ENCODE results near the gene MAPK8.

Gene MAPK8

GRCh38 chr10:48450233-48450740 is 143.8 kb downstream of the MAPK8 start:
- peak; percentile 0 for DNase-seq (ENCODE audit: low spot score)

DNA sequence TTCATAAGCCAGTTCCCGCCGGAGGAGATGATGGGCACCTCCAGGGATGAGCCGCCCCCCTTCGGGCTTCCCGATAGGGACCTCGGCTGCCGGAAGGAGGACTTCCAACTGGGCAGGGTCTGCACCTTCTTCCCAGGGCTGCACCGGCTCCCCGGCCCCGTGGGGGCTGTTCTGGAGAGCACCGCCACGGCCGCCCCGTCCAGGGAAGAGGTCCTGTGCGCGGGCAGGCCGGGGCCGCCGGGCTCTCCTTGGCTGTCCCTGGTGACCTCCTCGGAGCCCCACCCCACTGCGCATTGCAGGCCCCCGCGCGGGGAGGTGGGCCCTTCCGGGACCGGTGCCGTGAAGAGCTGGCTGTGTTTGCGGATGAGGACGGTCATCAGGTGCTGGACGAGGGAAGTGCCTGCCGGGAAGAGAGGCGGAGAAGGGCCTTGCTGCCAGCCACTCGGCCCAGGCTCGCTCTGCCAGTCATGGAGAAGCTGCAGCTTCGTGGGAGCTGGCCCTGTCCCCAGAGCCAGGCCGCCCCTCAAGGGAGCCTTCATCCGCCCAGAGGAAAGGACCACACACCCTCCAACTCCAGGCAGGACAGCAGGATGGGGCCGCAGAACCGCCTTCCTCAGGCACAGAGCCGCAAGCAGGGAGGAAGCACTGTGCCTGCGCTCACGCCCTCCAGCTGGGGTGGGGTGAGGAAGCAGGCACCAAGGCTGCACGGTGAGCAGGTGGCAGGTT is 144.4 kb downstream of the MAPK8 start:
- DNase-seq (ENCODE audit: low spot score): peak; percentile 4

DNA sequence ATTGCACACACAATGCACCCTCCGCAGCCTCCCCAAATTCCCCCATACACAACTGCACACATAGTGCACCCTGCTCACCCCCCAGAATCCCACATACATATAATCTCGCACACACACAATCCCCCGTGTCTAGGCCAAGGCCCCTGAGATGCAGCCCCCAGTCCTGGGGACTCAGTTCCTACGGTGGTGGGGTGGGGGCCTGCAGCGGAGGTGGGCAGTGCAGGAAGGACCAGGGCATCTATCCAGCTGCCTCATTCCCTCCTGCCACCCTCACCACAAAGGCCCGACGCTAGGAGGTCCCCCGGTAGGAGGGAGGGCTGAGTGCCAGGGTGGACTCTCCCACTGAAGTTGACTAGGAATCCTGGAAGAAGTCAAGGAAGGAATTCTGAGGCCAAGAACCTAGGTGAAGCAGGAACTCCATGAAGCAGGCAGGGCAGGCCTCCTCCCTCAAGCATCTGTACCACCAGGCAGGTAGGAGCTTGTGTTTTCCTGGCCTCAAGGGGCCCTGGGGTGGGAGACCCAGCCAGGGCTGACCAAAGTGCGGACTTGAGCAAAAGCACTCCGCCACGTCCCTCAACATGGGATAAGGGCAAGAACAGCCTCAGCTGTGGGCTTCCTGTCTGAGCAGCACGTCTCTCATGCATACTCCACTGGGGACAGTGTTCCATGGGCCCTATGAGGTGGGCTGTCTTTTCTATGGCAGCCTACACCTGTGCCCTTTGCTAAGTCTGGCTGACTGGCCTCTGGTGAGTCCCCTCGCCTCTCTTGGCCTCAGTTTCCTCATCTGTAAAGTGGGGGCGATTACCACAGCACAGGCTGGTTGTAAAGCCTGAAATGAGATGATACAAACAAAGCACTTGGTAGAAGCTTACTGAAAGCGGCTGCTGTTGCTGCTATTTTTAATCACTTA is 145.7 kb downstream of the MAPK8 start:
- peak; percentile 3 for DNase-seq (ENCODE audit: low spot score)

GRCh38 chr10:48452879-48453412 is 146.5 kb downstream of the MAPK8 start:
- DNase-seq (ENCODE audit: low spot score): peak; percentile 2

DNA sequence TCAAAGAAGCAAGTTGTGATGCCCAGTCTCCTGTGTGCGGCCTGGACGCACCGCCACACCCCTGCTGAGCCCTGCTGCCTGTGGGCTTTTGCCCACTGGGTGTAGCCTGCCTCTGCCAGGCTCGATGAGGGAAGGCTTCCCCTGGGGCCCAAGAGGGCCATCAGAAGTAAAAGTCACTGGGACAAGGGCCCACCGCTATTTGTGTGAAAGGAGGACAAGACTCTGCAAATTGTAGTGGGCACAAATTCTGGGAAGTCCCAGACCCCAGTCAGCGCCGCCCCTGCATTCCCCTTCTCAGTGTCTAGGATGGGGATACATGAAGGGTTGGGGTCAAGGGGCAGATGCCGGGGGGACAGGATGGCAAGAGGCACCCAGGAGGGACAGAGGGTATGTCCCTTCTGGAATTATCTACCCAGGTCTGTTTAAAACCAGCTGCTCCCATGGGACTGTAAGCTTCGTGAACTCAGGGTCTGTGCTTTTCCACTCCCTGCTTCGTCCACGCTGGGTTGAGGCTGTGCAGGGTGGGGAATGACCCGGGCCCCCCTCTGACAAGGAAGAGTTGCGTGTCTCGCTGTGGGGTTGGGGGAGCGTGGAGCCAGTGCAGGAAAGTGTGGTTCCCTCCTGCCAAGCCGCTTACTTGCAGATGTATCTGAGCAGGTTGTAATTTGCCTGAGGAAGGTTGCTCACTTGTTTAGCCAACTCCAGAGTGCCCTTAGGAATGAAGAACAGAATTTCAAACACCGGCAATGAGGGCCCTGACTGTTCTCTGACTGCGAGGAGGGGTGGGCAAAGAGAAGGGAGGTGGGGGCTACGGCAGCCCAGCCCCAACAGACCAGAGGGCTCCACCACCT is 147.2 kb downstream of the MAPK8 start:
- DNase-seq (ENCODE audit: low spot score): peak; percentile 4

GRCh38 chr10:48454302-48455054 is 148.0 kb downstream of the MAPK8 start:
- DNase-seq (ENCODE audit: low spot score): no peak

DNA sequence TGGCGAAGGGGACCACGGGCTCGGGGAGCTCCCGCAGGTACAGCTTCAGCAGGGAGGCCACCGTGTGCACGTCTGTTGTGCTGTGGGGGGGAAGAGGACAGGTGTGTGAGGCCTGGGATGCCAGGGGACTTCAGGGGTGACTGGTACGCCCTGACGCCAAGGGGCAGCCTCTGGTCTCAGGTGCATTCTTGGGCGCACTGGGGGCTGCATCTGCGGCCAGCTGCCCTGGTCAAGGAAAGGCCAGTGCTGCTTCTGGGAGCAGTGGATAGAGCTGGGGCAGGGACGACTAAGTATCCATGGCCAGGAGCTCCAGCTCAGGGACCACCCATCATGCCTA is 148.5 kb downstream of the MAPK8 start:
- DNase-seq (ENCODE audit: low spot score): no peak

DNA sequence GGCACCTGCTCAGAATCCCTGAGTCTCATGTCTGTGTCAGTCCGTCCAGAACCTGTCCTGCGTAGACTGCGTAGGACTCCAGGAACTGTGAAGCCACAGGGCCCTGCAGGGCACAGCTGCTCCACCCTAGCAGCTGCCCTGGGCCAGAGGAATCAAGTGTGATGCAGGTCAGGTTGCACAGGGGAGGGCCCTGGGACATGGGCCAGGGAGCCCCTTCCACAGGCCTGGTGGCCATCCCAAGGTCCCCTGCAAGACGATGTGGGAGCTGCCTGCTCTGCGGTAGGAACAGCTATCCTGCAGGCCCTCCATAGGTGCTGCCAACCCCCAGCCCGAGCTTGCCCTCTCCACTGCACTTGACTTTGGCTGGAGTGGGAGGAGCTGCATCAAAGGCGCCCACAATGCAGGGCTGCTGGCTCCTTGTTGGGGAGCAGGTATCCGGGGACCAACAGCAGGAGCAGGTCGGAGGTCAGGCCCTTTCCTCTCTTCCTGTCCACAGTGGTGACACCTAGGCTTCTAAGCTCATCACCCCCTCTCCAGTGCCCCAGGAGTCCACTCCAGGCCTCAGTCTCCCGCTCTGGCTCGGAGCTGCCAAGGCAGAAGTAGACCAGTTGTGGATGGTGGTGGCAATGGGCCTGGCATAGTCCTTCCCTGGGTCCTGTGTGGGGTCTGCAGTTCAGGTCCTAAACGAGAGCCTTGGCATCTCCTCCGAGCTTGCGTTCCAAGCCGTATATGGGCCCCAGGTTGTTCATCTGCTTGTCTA is 149.1 kb downstream of the MAPK8 start:
- DNase-seq (ENCODE audit: low spot score): no peak

DNA sequence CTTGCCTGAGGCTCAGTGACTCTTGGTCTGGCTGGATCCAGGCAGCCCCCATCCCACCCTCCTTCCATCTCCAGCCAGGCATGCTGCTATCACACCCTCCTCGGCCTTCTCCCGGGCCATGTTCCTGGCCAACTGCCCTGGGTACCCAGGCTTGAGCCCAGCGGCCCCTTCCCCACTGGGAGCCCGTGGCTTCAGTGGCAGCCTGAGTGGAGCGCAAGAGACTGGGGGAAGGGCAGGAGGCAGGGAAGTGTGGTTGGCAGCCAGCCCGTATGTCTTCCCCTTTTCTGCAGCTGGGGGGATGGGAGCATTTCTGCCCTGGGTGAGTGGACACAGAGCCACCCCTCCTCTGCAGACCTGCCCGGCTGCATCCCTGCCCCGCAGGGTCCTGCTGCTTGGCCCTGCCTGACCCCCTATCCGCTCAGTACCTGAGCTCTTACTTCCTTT is 149.9 kb downstream of the MAPK8 start:
- DNase-seq (ENCODE audit: low spot score): no peak

DNA sequence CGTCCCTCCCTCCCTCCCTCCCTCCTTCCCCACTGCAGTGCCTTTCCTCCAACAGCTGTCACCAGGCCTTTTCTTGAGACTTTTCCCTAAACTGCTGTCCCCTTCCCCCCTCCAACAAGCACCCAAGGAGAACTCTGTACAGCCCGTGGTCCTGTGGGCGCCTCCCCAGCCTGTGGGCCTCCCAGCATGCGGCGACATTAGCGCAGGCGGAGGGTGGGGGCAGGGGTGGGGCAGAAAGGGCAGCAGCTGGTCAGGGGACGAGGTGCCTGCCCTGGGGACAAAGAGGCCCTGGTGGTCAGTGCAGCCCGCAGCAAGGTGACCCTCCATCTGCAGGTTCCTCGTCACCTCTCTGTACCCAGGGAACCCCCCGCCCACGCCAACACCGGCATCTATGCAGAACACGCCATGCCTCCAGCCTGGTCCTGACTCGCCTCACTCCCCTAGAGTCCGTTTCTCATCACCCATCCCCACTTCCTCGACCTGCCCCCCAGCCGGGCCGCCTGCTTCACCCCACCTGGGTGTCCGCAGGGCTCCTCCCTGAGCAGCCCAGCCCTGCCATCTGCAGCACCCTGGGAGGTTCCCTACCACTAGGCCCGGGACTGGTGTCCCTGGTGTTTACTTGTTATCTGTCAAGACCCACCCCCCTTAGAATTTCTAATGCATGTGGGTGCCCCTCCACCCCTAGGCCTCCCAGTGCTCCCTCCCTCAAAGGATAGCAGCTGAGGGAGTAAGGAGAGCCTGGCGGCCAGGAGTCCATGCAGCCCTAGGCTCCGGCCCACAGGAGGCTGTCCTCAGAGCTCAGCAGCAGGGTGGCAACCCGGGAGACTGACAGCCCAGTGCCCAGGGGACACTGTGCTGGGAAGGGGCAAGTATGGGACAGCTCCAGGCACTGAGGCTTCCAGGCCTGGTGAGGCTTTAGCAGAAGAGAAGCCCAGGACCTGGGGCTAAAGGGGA is 150.6 kb downstream of the MAPK8 start:
- DNase-seq (ENCODE audit: low spot score): no peak

DNA sequence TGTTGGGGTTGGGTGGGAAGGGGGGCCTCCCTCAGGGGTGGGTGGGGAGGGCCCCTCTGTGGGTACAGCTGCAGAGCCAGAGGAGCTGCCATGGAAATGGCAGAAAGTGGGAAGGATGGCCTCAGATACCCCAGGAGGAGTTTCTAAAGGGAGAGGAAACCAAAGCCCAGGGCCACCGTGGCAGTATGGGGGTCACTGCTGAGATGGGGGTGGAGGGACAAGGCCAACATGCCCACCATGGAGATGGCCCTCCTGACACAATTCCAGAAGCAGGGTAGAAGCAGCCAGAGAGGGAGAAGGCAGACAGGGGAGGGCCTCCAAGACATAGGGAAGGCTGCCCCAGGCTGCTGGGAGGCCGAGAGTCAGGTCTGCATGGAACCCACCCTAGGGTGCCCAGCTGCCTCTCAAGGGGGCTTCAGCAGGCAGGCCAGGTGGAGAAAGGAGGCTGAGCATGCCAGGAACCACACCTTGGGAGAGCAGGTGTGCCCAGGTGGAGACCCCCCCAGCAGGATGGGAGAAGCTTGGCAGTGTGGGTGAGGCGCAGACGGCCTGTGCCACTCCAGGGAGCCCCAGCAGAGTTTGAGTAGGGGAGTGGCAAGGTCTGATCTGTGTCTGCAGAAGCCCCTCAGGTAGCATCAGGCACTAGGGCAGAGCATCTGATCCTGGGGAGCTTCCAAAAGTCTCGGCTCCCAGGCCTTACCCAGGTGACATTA is 151.6 kb downstream of the MAPK8 start:
- no peak for DNase-seq (ENCODE audit: low spot score)

DNA sequence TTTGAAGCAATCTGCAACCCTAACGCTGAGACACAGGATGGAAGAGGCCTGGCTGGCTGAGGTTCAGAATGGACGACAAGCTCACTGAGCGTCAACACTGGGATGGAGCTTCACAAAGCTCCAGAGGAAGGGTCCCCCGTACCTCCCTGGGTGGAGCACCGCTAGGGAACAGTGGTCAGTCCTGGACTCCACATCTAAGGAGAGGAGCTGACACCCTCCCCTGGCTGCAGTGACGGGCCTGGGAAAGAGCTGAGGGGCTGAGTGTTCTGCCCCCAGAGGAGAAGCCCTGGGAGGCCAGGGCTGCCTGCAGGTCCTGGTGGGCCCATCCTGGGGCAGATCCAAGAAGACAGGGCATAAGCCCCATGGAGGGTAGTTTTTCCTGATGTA is 152.2 kb downstream of the MAPK8 start:
- no peak for DNase-seq (ENCODE audit: low spot score)

- no peak for DNase-seq (ENCODE audit: low spot score)
Observed at GRCh38 chr10:48459270-48460150, 153.0 kb downstream of the MAPK8 start.

DNA sequence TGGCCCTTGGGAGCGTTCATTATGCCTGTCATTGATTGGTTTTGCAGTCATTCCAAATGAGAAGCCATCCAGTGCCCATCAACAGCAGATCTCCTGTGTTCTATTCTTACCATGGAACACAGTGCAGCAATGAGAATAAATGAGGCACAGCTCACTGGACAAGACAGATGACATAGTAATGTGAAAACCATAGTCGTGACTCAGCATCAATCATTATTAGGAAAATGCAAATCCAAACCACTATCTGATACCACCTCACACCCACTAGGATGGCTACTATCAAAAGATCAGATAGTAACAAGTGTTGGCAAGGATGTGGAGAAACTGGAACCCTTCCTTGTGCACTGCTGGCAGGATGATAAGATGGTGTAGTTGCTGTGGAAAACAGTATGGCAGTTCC is 153.7 kb downstream of the MAPK8 start:
- no peak for DNase-seq (ENCODE audit: low spot score)

- DNase-seq (ENCODE audit: low spot score): no peak
Observed at GRCh38 chr10:48461623-48462481, 155.4 kb downstream of the MAPK8 start.

- no peak for DNase-seq (ENCODE audit: low spot score)
Observed at GRCh38 chr10:48462482-48463020, 156.1 kb downstream of the MAPK8 start.

Data from hepatic stellate cell (primary cell).